Loucy (cell line): ENCODE data around the gene ALDH1A3.

Experiments
- H2AFZ ChIP-seq: fragments of 200-600 bp; sonication (generic); 2 replicates; pipeline ENCODE4 v1.6.0; 2016; ENCODE audit warnings: antibody characterized with exemption, mild to moderate bottlenecking, low read length, moderate library complexity
- H3F3A ChIP-seq: fragments of 200-600 bp; 2 replicates; pipeline ENCODE4 v1.6.0; 2016; ENCODE audit warnings: antibody characterized with exemption, low read depth, mild to moderate bottlenecking
- H3K27me3 ChIP-seq: fragments of 200-600 bp; sonication (generic); 2 replicates; pipeline ENCODE4 v1.6.1; 2014; ENCODE audit warnings: low read length, mild to moderate bottlenecking; ENCODE audit not compliant: insufficient read depth, poor library complexity, severe bottlenecking
- H3K36me3 ChIP-seq: fragments of 200-600 bp; sonication (generic); 2 replicates; pipeline ENCODE4 v1.6.1; 2016; ENCODE audit warnings: low read length; ENCODE audit not compliant: insufficient read depth
- H3K4me1 ChIP-seq: fragments of 200-600 bp; sonication (generic); 2 replicates; pipeline ENCODE4 v1.5.1; 2014; ENCODE audit warnings: low read length, mild to moderate bottlenecking; ENCODE audit not compliant: insufficient read depth, poor library complexity, severe bottlenecking
- H3K4me2 ChIP-seq: fragments of 200-600 bp; sonication (generic); 2 replicates; pipeline ENCODE4 v1.6.0; 2014; ENCODE audit warnings: antibody characterized with exemption, low read length, low read depth, mild to moderate bottlenecking; ENCODE audit not compliant: poor library complexity, severe bottlenecking
- H3K4me3 ChIP-seq: fragments of 200-600 bp; sonication (generic); 2 replicates; pipeline ENCODE4 v1.5.1; 2014; ENCODE audit warnings: low read length, mild to moderate bottlenecking, mixed read lengths; ENCODE audit not compliant: poor library complexity, severe bottlenecking
- H3K79me2 ChIP-seq: fragments of 200-600 bp; sonication (generic); 2 replicates; pipeline ENCODE4 v1.6.1; 2014; ENCODE audit warnings: low read length; ENCODE audit not compliant: insufficient read depth
- H3K9ac ChIP-seq: fragments of 200-600 bp; sonication (generic); 2 replicates; pipeline ENCODE4 v1.6.0; 2014; ENCODE audit warnings: mild to moderate bottlenecking, low read depth, low read length, moderate library complexity; ENCODE audit not compliant: poor library complexity, severe bottlenecking
- H3K9me2 ChIP-seq: fragments of 200-600 bp; sonication (generic); replicated peaks from 2 replicates; pipeline ENCODE4 v1.6.1; 2016; ENCODE audit warnings: low read depth, low read length, mixed read lengths
- H3K9me3 ChIP-seq: fragments of 200-600 bp; sonication (generic); 2 replicates; pipeline ENCODE4 v1.6.1; 2014; ENCODE audit warnings: mild to moderate bottlenecking, antibody characterized with exemption, low read length, low read depth; ENCODE audit not compliant: insufficient read depth
- H4K20me1 ChIP-seq: fragments of 200-600 bp; sonication (generic); 2 replicates; pipeline ENCODE4 v1.6.0; 2014; ENCODE audit warnings: antibody characterized with exemption, low read length, mild to moderate bottlenecking; ENCODE audit not compliant: insufficient read depth, poor library complexity, severe bottlenecking
- EZH2phosphoT487 ChIP-seq: fragments of 200-600 bp; IDR thresholded peaks from 2 replicates; pipeline ENCODE4 v1.6.1; 2018; ENCODE audit warnings: antibody characterized with exemption, mild to moderate bottlenecking, moderate library complexity, borderline replicate concordance
- TF ChIP-seq, protein P1 (sequence below): fragments of 200-600 bp; sonication (generic); conservative IDR thresholded peaks from 2 replicates; pipeline ENCODE4 v1.5.1; 2014; ENCODE audit warnings: mild to moderate bottlenecking, antibody characterized with exemption, low read length

Gene ALDH1A3

DNA sequence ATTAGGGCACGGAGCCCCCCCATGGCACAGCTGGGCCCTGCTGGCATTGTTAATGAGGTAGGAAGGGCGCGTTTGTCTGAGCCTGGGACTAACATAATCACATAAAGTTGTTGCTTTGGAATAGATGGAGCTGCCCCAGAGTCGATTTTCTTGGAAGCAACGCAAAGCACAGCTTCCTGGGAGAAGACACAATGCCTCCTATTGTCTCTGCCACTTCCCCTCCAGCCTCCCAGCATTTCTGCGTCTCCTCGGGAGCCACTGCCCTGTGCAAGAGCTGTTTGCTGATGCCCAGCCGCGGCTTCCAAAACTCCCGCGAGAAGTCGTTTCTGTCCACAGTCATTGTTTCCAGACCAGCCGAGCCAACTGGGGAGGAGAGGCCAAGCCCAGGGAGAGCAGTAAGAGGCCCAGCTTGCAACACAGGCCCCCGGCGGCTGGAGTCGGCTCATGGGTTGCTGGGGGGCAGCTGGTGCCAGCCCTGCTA is 18.1 kb upstream of the ALDH1A3 start:
- Histone ChIP-seq H3K27me3 (no peaks in the 10 kb centered on the region), H3F3A (no peaks in the 10 kb centered on the region), H3K4me1 (no peaks in the 10 kb centered on the region), H3K36me3 (no peaks in the 10 kb centered on the region), H2AFZ (no peak overlapping the region), H3K9ac (no peak overlapping the region), H4K20me1 (no peaks in the 10 kb centered on the region), H3K79me2 (no peaks in the 10 kb centered on the region), H3K9me3 (no peaks in the 10 kb centered on the region), H3K4me2 (no peak overlapping the region), H3K4me3 (no peak overlapping the region), H3K9me2 (no peaks in the 10 kb centered on the region)
- TF ChIP-seq, protein P1, sequence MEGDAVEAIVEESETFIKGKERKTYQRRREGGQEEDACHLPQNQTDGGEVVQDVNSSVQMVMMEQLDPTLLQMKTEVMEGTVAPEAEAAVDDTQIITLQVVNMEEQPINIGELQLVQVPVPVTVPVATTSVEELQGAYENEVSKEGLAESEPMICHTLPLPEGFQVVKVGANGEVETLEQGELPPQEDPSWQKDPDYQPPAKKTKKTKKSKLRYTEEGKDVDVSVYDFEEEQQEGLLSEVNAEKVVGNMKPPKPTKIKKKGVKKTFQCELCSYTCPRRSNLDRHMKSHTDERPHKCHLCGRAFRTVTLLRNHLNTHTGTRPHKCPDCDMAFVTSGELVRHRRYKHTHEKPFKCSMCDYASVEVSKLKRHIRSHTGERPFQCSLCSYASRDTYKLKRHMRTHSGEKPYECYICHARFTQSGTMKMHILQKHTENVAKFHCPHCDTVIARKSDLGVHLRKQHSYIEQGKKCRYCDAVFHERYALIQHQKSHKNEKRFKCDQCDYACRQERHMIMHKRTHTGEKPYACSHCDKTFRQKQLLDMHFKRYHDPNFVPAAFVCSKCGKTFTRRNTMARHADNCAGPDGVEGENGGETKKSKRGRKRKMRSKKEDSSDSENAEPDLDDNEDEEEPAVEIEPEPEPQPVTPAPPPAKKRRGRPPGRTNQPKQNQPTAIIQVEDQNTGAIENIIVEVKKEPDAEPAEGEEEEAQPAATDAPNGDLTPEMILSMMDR: no peak
- no peak for TF ChIP-seq EZH2phosphoT487

DNA sequence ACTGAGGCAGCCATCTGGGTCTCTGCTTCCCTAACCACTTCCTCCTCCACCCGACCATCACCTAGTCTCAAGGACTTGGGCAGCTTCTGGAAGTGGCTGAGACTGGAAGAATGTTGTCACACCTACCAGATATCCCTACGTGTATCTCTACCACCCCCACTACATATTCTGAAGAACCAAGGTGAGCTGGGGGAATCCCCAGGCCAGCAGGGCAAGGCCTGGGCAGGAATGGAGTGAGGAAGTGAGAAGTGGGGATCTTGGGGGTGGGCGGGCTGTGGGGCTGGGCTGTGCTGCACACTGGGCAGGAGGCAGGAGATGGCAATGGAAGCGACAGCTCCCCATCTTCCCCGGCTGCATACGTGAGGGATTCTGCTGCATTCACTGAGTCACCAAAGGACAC is 17.5 kb upstream of the ALDH1A3 start:
- no peaks in the 10 kb centered on the region for H4K20me1 ChIP-seq
- no peak overlapping the region for H3K4me3 ChIP-seq
- no peaks in the 10 kb centered on the region for H3K79me2 ChIP-seq
- H3F3A ChIP-seq: no peaks in the 10 kb centered on the region
- no peak overlapping the region for H3K9ac ChIP-seq
- H3K9me2 ChIP-seq: no peaks in the 10 kb centered on the region
- H3K4me1 ChIP-seq: no peaks in the 10 kb centered on the region
- H3K4me2 ChIP-seq: no peak overlapping the region
- no peaks in the 10 kb centered on the region for H3K27me3 ChIP-seq
- no peaks in the 10 kb centered on the region for H3K9me3 ChIP-seq
- no peak for TF ChIP-seq EZH2phosphoT487
- TF ChIP-seq, protein P1: no peak
- no peak overlapping the region for H2AFZ ChIP-seq
- no peaks in the 10 kb centered on the region for H3K36me3 ChIP-seq

DNA sequence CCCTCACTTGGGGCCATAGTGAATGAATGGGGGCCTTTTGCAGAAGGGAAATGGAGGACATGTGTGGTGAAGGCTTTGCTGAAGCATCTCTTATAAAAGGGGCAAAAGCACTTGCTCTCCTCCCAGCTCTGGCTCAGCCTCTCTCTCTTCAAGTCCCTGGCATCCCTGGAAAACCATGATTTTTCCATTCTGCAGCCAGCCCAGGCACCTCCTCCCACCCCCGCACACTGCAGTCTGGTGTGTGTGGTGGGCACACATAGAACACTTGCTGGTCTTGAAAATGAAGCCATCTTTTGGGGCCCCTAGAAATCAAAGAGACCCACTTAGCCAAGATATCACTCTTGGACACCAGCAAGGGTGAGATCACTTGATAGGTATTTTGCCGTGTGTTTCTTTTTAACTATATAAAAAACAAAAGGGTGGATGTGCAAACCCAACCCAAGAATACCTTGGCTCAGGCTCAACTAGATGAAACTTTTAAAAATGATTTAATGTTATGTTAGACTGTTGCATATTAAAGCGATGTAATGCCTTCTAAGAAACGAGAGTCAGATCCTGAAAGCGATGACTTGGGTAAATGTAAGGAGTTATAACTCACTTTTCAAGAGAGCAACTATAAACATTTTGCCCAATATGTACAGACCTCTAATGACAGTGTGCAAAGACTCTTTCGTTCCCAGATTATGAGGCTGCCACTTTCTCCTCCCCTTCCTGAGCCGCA is 16.4 kb upstream of the ALDH1A3 start:
- Histone ChIP-seq H3K36me3 (no peaks in the 10 kb centered on the region), H3K27me3 (no peaks in the 10 kb centered on the region), H3K9me3 (no peaks in the 10 kb centered on the region), H3F3A (no peaks in the 10 kb centered on the region), H3K4me2 (no peak overlapping the region), H3K4me1 (no peaks in the 10 kb centered on the region), H3K9me2 (no peaks in the 10 kb centered on the region), H4K20me1 (no peaks in the 10 kb centered on the region), H3K4me3 (no peak overlapping the region), H3K79me2 (no peaks in the 10 kb centered on the region), H2AFZ (no peak overlapping the region), H3K9ac (no peak overlapping the region)
- TF ChIP-seq EZH2phosphoT487: no peak
- TF ChIP-seq, protein P1: no peak
